Measurements from ENCODE around the gene NRIP1.

DNA sequence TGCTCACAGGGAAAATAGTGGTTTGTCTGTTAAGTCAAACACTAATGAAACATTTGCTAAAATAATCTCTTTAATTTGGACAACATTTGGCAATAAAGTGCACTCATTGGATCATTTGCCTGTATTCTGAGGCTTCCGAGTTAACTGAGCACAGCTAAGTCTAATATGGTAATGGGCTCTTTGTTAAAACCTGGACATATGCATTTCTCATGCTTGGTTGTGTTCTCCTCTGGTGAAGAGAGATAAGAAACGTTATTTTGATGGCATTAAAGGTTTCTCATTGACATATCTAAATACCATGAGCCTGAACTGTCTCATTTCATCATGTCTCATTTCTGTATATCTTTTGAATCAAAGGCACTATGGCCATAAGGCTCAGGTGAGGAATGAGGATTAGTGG is 13.4 kb upstream of the NRIP1 start:
- TF ChIP-seq CTCF (IDR thresholded peaks at IDR 0.05) (no peak), EZH2phosphoT487 (IDR thresholded peaks at IDR 0.05) (no peak), EZH2 (IDR thresholded peaks at IDR 0.05) (no peak)
